CD4-positive, alpha-beta T cell treated with Interleukin-10 for 1 hour (primary cell): ENCODE data around the gene ENPP7.
"Not testable (repeated sequence)": the region's sequence is repeated elsewhere in the genome, so short reads cannot be mapped to it uniquely, and the experiment has no call there.

Source experiments
- DNase-seq: peaks from one replicate; pipeline ENCODE4 v3.0.0-alpha.2; 2020

ENPP7 gene

DNA sequence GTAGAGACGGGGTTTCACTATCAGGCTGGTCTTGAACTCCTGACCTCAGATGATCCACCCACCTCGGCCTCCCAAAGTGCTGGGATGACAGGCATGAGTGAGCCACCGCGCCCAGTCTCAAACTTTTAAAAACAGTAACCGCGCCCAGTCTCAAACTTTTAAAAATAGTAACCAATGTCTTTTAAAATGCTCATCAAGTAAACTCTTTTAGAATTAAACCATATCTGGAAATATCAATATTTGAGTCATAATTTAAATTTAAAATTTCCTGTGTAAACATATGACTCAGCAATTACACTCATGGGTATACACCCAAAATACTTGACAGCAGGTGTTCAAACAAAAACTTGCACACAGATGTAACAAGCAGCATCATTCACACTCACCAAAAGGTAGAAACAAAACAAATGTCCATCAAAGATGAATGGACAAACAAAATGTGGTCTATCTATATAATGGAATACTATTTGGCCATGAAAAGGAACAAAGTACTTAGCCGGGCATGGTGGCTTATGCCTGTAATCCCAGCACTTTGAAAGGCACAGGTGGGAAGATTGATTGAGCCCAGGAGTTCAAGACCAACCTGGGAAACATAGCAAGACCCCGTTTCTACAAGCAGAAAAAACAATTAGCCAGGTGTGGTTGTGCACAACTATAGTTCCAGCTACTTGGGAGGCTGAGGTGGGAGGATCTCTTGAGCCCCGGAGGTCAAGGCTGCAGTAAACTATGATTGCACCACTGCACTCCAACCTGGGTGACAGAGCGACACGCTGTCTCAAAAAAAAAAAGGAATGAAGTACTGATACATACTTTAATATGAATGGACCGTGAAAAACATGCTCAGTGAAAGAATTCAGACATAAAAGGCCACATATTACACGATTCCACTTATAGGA lies 20.2 kb downstream of the ENPP7 start:
- no peak for DNase-seq

DNA sequence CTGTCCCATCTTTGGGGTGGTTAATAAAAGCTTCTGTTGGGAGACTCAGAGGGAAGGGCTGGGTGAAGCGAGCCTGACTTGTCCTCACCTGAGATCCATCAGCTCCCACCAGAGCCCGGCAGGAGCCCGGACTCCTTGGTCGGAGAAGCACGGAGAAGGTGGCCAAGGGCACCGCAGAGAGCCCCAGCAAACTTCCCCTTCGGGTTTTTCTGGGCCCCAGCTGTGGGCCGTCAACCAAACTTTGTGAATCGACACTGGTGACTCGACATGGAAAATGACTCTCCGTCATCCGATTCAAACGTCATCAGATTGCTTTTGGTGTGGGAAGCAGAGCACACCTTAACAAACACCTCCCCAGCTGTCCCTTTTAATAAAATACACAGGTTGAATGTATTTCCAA lies 21.4 kb downstream of the ENPP7 start:
- DNase-seq, result no peak

DNA sequence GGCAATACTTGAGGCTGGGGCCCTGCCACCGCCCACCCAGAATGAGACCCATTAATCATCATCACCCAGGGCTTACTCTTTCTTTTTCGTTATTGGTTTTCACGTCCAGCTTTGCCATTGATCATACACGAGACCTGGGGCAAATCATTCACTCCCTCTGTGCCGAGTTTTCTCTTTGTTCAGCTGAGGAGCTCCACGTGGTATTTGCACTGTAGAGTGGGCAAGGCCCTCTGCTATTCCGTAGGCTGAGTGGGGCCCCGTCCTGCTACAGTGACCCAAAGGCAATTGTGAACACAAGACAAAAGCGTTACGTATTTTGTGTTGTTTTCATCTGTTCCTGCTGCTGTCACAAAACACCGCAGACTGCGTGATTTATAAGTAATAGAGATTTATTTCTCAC lies 23.6 kb downstream of the ENPP7 start:
- no peak for DNase-seq

DNA sequence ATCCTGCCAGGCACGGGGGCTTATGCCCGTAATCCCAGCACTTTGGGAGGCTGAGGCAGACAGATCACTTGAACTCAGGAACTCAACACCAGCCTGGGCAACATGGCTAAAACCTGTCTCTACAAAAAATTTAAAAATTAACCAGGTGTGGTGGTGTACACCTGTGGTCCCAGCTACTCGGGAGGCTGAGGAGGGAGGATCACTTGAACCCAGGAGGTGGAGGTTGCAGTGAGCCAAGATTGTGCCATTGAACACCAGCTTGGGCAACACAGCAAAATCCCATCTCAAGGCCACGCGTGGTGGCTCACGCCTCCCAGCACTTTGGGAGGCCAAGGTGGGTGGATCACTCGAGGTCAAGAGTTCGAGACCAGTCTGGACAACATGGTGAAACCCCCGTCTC lies 24.2 kb downstream of the ENPP7 start:
- DNase-seq, result not testable (repeated sequence)

DNA sequence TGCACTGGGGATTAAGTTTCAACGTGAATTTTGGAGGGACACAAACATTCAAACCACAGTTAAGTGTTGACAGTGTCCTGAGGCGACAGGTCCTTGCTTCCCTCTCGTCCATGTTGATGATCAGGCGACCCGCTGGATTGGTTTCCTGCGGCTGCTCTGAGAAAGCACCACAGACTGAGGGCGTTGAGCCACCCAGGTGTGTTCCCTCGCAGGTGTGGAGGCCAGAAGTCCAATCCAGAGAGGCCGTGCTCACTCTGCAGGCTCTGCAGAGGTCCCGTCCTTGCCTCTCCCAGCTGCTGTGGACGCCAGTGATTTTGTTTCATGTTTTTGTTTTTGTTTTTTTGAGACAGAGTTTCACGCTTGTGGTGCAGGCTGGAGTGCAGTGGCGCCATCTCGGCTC lies 24.8 kb downstream of the ENPP7 start:
- no peak for DNase-seq

DNA sequence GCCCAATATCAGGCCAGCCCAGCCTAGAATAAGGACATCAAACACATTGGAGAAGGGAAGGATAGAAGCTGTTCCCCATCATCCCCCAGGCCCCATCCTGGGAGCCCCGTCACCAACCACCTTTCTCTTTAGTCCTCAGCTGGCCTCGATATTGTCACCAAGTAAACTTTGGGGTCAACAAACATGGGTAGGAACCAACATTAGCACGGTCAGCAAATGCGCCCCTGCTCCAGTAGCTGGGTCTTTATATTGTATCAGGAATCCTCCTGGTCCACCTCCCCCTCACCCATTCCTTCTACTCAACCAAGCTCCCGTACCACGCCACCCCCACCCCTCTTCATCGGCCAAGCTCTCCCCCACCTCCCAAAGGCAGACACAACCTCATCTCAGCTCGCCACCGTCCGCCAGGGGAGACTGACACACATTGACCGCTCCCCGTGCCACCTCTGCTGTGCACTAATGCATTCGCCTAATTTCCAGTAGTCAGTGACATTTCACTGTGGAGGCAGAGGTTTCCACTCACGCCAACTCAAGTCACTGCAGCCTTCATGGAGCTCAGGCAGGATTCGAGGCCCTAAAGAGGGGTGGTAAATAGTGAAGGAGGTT lies 26.5 kb downstream of the ENPP7 start:
- DNase-seq, result no peak

DNA sequence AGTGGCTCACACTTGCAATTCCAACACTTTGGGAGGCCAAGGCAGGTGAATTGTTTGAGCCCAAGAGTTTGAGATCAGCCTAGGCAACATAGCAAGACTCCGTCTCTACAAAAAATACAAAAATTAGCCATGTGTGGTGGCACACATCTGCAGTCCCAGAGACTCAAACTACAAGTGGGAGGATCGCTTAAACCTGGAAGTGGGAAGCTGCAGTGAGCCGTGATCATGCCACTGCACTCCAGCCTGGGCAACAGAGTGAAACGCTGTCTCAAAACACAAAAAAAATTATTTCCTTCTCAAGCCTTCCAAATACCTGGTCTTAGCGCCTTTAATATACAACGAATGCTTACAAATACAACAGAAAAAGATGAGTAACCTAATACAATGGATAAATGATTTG lies 27.5 kb downstream of the ENPP7 start:
- no peak for DNase-seq

DNA sequence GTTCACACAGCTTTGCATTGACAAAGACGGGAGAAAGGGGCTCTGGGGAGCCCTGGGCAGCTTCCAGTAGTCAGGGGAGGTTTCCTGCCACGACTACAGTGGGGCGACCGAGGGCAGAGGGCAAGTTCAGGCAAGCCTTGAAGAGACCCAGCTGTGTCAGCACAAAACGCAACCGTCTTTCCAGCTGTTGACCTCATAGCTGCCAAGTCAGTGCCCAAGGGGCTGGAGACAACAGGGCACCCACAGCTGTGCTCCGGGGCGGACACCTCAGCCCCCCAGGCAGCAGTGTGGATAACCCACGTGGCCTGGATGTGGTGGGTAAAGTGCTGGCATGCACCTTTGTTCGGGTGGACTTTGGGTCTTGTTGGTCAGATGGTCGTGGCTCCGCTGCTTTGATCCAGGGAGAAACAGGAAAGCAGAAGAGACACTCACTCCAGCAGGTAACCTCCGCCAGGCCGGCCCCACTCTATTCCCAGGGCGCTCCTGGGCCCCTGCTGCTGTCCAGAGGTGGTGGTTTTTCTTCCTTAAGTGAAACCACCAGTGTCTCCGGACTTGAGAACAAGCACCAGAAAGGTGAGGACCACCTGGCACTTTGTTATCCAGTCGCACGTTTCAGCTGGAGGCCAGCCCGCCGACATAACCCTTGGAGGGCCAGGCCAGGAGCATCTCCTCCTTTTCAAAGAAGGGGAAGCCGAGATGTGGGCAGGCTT lies 29.6 kb downstream of the ENPP7 start:
- DNase-seq, result no peak

DNA sequence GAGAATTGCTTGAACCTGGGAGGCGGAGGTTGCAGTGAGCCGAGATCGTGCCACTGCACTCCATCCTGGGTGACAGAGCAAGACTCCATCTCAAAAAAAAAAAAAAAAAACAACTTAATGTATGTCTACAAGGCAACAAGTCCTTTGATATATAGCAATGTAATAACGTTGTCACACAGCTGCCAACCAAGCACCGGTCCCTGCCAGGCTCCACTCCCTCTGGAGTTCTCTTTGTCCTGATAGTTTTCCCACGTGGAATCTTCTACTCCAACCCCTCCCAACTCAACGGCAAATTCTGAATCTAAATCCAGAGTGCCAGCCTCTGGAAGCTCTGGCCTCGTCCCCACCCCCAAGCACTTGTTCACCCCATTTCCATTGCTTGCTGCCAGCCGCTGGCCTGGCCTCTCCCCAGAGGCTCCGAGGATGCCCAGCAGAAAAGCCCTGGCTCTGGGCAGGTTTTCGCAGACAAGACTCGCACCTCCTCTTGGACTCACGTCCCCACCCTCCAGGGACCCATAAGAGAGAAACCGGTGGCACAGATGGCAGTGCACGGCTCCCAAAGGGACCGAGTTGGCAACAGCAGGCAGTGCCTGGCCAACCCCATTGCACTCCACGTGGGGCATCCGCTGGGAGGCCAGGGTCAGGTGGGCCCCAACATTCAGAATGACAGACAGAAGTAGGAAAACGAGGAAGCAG lies 31.3 kb downstream of the ENPP7 start:
- DNase-seq, result no peak

DNA sequence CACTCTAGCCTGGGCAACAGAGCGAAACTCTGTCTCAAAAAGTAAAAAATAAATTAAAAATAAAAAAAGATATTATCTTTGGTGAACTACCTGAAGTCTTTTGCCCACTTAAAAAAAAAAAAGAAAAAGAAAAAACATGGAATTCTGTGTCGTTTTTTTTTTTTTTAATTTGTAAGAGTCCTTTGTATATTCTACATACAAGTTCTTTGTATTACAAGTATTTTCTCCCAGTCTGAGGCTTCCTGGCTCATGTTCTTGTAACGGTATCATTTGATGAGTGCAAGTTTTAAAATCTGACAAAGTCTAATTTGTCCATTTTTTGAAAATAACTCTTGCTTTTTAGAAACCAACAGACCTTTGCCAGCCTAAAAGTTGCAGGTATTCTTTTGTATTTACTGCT lies 35.0 kb downstream of the ENPP7 start:
- DNase-seq, result no peak

DNA sequence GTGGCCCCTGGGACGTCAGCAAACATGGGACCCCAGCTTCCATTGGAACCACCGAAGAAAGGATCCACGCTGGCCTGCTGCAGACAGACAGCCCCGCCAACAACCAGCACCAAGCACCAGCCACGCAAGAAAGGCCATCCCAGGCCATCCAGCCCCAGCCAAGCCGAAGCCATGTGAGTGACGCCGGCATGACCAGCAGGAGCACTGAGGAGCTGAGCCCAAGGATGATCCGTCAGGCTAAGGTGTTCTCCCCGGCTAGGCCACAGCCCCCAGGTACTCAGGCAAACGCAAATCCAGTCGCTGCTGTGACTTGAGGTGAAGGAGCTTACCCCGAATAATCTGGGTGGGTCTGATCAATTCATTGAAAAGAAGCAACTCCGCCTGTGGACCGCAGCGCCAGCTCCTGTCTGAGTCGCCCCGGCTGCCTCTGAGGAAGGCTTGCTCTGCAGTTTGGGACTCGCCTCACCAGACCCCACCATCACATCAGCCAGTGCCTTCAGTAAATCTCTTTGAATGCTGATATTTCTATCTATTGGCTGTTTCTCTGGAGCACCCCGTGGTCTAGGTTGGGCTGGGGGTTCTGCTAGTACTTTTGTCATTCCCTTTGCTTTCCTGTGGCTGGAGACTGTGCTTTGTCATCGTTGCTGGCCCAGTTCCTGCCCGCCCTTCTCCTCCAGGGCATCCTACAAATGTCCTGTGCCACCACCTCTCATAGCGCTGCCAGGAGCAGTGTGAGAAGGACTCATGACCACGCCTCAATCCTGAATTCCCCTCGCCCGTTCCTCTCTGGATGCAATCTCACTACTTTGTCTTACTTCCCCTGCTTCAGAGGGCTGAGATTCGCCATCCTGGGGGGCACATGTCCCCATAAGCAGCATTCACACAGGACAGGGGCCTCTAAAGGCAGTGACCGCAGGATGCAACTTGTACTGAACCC lies 39.1 kb downstream of the ENPP7 start:
- no peak for DNase-seq

DNA sequence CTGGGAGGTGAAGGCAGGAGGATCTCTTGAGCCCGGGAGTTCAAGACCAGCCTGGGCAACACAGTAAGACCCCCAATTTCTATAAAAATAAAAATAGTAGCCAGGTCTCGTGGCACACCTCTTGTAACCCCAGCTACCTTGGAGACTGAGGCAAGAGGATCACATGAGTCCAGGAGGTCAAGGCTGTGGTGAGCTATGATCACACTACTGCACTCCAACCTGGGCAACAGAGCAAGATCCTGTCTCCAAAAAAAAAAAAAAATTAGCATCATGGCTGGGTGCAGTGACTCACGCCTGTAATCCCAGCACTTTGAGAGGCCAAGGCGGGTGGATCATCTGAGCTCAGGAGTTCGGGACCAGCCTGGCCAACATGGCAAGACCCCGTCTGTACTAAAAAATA lies 40.5 kb downstream of the ENPP7 start:
- DNase-seq, result no peak

DNA sequence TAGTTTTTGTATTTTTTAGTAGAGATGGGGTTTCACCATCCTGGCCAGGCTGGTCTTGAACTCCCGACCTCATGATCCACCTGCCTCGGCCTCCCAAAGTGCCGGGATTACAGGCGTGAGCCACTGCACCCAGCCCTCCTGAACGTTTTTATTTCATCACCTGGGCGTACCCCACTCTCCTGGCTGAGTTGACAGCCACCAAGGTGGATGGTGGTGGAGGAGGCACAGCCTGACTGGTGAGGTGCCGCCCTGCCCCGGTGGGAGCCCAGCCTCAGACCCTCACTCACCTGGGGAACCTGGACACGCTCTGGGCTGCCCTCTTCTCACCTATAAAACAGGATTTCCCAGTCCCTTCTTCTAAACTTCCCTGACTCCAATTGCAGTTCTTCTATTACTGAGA lies 42.0 kb downstream of the ENPP7 start:
- DNase-seq, result not testable (repeated sequence)

DNA sequence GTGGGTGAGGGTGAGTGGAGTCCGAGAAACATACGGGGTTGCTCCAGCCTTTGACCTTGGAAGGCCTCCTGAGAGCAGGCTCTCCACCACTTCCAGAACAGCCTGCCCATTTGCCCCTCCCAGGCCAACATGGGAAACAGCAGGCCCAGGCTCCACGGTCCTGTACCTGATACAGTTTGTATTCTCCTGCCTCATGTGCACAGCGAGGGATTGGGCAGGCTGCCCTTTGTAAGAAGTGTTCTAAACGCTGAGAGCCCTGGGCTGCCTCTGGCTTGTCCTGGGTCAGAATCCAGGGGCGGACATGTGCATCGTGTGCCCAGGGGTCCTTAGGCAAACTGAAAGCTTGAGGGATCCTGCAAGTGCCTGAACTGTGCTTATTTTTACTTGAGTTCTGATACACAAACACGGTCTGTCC lies 43.8 kb downstream of the ENPP7 start:
- no peak for DNase-seq

DNA sequence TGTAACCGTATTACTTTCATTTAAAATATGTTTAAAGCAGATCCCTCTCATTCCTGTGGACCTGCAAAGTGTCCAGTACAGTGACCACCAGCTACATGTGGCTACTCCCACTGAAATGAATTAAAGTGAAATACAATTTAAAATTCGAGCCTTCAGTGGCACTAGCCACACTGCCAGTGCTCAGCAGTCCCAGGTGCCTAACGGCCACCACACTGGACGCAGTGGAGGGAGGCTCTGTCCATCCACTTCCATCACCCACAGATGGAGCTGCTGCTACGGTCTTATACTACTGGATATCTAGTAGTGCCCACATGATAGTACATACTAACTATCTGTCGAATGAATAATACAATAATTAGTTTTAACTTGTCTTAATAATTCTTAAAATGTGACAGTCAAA lies 44.9 kb downstream of the ENPP7 start:
- no peak for DNase-seq

DNA sequence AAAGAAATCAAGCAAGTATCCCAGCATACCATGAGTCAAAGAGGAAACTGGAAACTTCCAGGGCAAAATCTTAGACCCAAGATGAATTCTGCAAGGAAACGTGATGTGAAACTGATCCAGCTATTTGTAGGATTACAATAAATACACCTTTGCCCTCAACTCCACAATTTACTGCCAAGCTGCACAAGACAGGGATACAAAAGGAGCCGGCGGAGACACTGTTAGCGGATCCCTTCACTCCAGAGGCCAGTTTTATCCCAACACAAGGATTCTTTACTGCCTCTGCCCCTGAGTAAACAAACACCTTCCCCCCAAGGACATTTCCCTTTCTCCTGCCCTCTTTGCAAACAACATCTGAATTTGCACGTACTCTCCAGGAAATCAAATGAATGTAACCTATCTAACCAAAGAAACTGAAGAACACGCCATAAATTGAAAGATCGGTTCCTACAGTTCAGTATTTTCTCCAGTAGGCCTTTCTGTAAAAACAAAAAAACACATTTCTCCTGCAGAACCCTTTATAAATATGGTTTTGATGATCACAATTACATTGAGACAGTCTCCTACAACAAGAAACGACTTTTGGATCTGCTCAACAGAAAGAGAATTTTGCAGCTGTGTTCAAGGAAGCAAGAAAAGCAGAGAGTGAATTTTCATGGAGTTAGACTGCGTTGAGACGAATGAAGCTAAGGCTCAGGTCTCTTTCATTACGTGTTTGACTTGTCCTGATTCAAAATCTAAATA lies 45.8 kb downstream of the ENPP7 start:
- no peak for DNase-seq

DNA sequence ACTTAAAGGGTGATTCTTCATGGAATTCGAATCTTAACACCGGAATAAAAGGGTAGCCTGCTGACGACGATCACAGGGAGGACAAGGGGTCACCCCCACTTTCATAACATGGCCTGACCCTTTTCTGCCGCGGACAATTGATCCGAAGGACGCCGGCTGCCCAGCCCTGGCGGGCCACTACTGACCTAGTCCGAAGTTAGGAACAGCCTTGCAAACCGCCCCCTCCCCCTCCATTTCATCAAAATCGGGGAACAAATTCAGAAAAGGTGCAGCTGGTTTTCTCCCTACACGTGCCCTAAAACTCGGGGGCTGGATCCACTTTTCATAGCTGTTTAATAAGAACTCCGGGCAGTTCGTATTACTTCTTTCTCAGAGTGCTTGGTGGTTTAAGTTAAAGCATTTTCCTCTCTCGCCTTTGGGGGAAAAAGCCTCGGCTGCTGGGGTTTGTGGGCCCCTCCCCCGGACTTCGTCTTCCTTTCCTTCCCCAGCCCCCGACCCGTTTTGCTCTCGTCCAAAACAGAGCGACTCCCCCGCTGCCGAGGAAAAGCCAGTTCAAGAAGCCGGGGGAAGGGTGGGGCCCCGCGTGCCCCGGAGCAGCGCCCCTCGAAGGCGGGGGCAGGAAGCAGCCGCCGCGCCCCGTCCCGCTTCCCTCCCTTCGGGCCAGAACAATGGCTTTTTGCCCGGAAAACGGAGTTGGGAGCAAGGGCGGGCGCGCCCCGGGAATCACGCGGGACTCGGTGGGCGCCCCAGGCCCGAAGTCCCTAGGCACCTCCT lies 46.6 kb downstream of the ENPP7 start:
- peak; percentile 38 for DNase-seq

DNA sequence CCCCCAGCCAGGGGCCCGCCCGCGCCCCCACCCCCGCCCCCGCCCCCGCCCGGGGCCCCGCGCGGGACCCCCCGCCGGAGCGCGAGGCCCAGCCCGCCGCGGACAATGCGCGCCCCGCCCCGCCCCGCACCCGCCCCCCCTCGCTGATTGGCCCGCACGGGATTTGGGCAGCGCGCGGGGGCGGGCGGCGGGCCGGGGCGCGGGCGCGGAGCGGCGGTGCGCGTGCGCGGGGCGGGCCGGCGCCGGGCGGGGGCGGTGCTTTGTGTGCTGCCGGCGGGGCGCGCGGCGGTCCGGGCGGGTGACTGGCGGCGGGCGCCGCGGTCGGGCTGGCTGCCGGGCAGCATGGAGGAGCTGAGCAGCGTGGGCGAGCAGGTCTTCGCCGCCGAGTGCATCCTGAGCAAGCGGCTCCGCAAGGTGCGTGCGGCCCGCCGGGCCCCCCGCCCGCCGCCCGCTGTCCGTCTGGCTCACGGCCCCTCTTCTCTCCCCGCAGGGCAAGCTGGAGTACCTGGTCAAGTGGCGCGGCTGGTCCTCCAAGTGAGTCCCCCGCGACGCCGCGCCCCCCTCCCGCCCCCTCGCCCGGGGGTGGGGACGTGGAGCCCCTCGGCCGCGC lies 47.3 kb downstream of the ENPP7 start, which contains the start of gene CBX2:
Gene CBX2 (plus strand): TSS at position 255 of the 610 bp plus-strand sequence. CDS start 88 bp downstream, at position 343.
- peak; percentile 87 for DNase-seq

DNA sequence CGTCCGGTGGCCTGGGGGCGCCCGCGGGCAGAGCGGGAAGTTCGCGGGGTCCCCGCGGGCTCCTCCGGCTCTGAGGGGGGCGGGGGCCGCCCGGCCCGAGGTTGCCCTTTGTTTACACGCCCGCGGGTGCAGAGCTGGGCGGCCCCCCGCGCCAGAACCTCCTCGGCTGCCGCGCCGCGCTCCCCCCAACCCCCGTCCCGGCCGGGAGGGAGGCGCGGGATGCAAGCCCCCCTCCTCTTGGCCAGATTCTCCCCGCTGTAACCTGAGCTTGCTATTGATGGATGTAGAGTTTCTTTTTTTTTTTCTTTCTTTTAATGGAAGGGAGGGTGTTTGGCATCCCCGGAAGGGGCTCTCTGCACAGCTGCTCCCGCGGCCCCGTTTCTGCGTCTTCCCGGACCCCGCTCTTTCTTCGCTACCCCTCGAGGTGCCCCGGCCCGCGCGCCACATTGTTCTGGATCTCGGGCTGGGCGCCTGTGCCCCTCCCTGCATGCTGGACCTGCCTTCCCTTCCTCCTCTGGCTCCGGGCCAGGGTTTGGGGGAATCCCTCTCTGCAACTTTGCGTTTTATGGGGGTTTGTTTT lies 47.9 kb downstream of the ENPP7 start:
- no peak for DNase-seq
